Measurements from ENCODE around the gene NDUFS3. TPM values are rescaled to one million over a fixed set of nuclear protein-coding genes. Genes with fewer than 3 reads are reported as not detected.

NDUFS3 gene
- polyA plus RNA-seq, 3 donors = 79.7 to 107 (median 104) TPM

GRCh38 chr11:47577460-47578041 lies 1.3 kb upstream of the NDUFS3 start:
- Histone ChIP-seq H3K9me3 (replicated peaks in 1 of 2; ENCODE audit: control insufficient read depth in 1 of 2, insufficient read depth in 1 of 2, low read length in 2 of 2) (no peaks in the 10 kb centered on the region), H3K79me2 (ENCODE audit: insufficient read depth, low read length) (peaks cover 68% of the 10 kb centered on the region), H3K4me2 (replicated peaks; ENCODE audit: extremely low read depth, low read length, poor library complexity, severe bottlenecking) (no peak overlapping the region), H3K4me3 (replicated peaks in 1 of 3; ENCODE audit: low read depth in 2 of 3, low read length in 3 of 3) (peak overlapping the region in 1 of 3 experiments; percentile 87), H2AFZ (ENCODE audit: insufficient read depth, low read depth, low read length, poor library complexity, severe bottlenecking) (no peak overlapping the region), H3K4me1 (ENCODE audit: control insufficient read depth in 1 of 2, insufficient read depth in 2 of 2, low read length in 2 of 2) (peaks cover 20 to 26% of the 10 kb centered on the region in 2 donors), H3K27me3 (ENCODE audit: control insufficient read depth in 2 of 2, insufficient read depth in 2 of 2, low read length in 2 of 2) (no peaks in the 10 kb centered on the region), H3K36me3 (replicated peaks in 1 of 2; ENCODE audit: control insufficient read depth in 1 of 2, insufficient read depth in 2 of 2, low read length in 2 of 2) (peaks cover 48 to 61% of the 10 kb centered on the region in 2 donors), H4K20me1 (ENCODE audit: insufficient read depth, low read length) (peaks cover 5% of the 10 kb centered on the region), H3K9ac (ENCODE audit: insufficient read depth, low read length, poor library complexity, severe bottlenecking) (no peak overlapping the region), H3K27ac (ENCODE audit: low read depth in 1 of 2, low read length in 2 of 2) (peak overlapping the region in 1 of 2 donors; percentile 89)
- intact Hi-C loops (cut with micrococcal nuclease) = loop anchor here in 1 of 2 donors (5.0 to 10.0 kb wide), 2 partner anchors 150 to 187 kb away; partner anchors contain the start of genes FNBP4 and PSMC3
- H3K27ac Mint-ChIP-seq = peak overlapping the region in 5 of 7 donors; percentile 68 to 99 (median 96)
- no peaks in the 10 kb centered on the region for H3K27me3 Mint-ChIP-seq (ENCODE audit: low read depth in 3 of 3)
- peaks cover 26% of the 10 kb centered on the region for H3K4me1 Mint-ChIP-seq
- H3K36me3 Mint-ChIP-seq = peaks cover 50 to 60% of the 10 kb centered on the region in 2 donors
- WGBS (ENCODE audit: insufficient coverage) = 89% methylated on average over 12 of the region's 13 CpGs
- H3K4me3 Mint-ChIP-seq = no peak overlapping the region
- no peaks in the 10 kb centered on the region for H3K9me3 Mint-ChIP-seq
- TF ChIP-seq CTCF (IDR thresholded peaks at IDR 0.05) = no peak
- no peak for DNase-seq

GRCh38 chr11:47583844-47584243 lies 5.0 kb downstream of the NDUFS3 start:
- intact Hi-C loops (cut with micrococcal nuclease) = no loop called here
- Histone ChIP-seq H3K27me3 (ENCODE audit: control insufficient read depth in 2 of 2, insufficient read depth in 2 of 2, low read length in 2 of 2) (no peaks in the 10 kb centered on the region), H3K9me3 (replicated peaks in 1 of 2; ENCODE audit: control insufficient read depth in 1 of 2, insufficient read depth in 1 of 2, low read length in 2 of 2) (no peaks in the 10 kb centered on the region), H4K20me1 (ENCODE audit: insufficient read depth, low read length) (no peaks in the 10 kb centered on the region), H3K4me1 (ENCODE audit: control insufficient read depth in 1 of 2, insufficient read depth in 2 of 2, low read length in 2 of 2) (peaks cover 28 to 34% of the 10 kb centered on the region in 2 donors), H3K4me3 (replicated peaks in 1 of 3; ENCODE audit: low read depth in 2 of 3, low read length in 3 of 3) (no peak overlapping the region), H3K9ac (ENCODE audit: insufficient read depth, low read length, poor library complexity, severe bottlenecking) (no peak overlapping the region), H3K36me3 (replicated peaks in 1 of 2; ENCODE audit: control insufficient read depth in 1 of 2, insufficient read depth in 2 of 2, low read length in 2 of 2) (peaks cover 44 to 52% of the 10 kb centered on the region in 2 donors), H2AFZ (ENCODE audit: insufficient read depth, low read depth, low read length, poor library complexity, severe bottlenecking) (no peak overlapping the region), H3K79me2 (ENCODE audit: insufficient read depth, low read length) (peaks cover 29% of the 10 kb centered on the region), H3K27ac (ENCODE audit: low read depth in 1 of 2, low read length in 2 of 2) (no peak overlapping the region), H3K4me2 (replicated peaks; ENCODE audit: extremely low read depth, low read length, poor library complexity, severe bottlenecking) (no peak overlapping the region)
- TF ChIP-seq CTCF (IDR thresholded peaks at IDR 0.05) = no peak
- Mint-ChIP-seq H3K36me3 (peaks cover 41 to 57% of the 10 kb centered on the region in 2 donors), H3K9me3 (no peaks in the 10 kb centered on the region), H3K27ac (peak overlapping the region in 2 of 7 donors; percentile 4 to 77), H3K4me3 (no peak overlapping the region), H3K4me1 (peaks cover 30% of the 10 kb centered on the region), H3K27me3 (ENCODE audit: low read depth in 3 of 3) (peaks cover 0 to 3% (median 0%) of the 10 kb centered on the region in 3 donors)
- no peak for DNase-seq
- WGBS (ENCODE audit: insufficient coverage) = 90% methylated on average over 3 of the region's 5 CpGs

All from CD14-positive monocyte (primary cell).